ENCODE data around the gene EDARADD. TPM values are rescaled to one million over a fixed set of nuclear protein-coding genes. Genes with fewer than 3 reads are reported as not detected.
"Not testable (repeated sequence)": the region's sequence is repeated elsewhere in the genome, so short reads cannot be mapped to it uniquely, and the experiment has no call there.

Gene EDARADD
- total and polyA plus RNA-seq, 2 of the 8 experiments (the other 6 are each of a cell fraction or from before 2014, with no cell fraction given): 3.4 to 6.1 TPM

DNA sequence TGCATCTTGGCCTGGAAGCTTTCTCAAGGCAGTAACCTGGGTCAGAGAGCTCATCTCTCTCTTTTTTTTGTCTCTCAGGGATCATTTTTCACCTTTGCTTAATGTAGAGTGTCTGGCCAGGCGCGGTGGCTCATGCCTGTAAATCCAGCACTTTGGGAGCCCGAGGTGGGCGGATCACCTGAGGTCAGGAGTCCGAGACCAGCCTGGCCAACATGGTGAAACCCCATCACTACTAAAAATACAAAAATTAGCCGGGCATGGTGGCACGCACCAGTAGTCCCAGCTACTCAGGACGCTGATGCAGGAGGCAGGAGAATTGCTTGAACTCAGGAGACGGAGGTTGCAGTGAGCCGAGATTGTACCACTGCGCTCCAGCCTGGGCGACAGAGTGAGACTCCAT is 27.4 kb upstream of the EDARADD start:
- H2BK120ac ChIP-seq (replicated peaks; ENCODE audit: low read depth, low read length); H3K18ac ChIP-seq (ENCODE audit: extremely low read depth, low read length); H3K79me1 ChIP-seq (ENCODE audit: low read depth, low read length); H3K79me2 ChIP-seq (ENCODE audit: control insufficient read depth in 1 of 2, insufficient read depth in 2 of 2, low read length in 2 of 2); H4K91ac ChIP-seq (replicated peaks; ENCODE audit: insufficient read length, low read length); H3K9ac ChIP-seq (replicated peaks in 1 of 4; ENCODE audit: extremely low read depth in 1 of 4, low read depth in 3 of 4, low read length in 3 of 4); POLR2A ChIA-PET (ENCODE audit: partially characterized antibody); CTCF ChIA-PET (ENCODE audit: partially characterized antibody); H2BK15ac ChIP-seq (ENCODE audit: low read length); DNase-seq (ENCODE audit: low read depth in 1 of 2, low spot score in 2 of 2); H3K9me3 ChIP-seq (ENCODE audit: insufficient read depth in 2 of 2, low read depth in 1 of 2, low read length in 1 of 2); H2BK20ac ChIP-seq (ENCODE audit: low read length); H3K27ac ChIP-seq (ENCODE audit: low read depth, low read length); FAIRE-seq; H3K4me2 ChIP-seq (ENCODE audit: insufficient read depth in 1 of 2, low read depth in 2 of 2, low read length in 2 of 2); H3K56ac ChIP-seq (replicated peaks; ENCODE audit: insufficient read length, low read depth, low read length); H3K27me3 ChIP-seq (replicated peaks in 1 of 4; ENCODE audit: control insufficient read depth in 3 of 4, extremely low read depth in 1 of 4, insufficient read depth in 3 of 4, low read length in 3 of 4); H2BK5ac ChIP-seq (ENCODE audit: low read depth, low read length); H3K14ac ChIP-seq (ENCODE audit: insufficient read length); H3K4ac ChIP-seq (replicated peaks; ENCODE audit: insufficient read length, low read depth, low read length); H4K5ac ChIP-seq (ENCODE audit: insufficient read length, low read depth, low read length); H4K20me1 ChIP-seq (replicated peaks in 1 of 2; ENCODE audit: control insufficient read depth in 1 of 2, insufficient read depth in 2 of 2, low read length in 2 of 2); H4K8ac ChIP-seq (ENCODE audit: extremely low read depth, insufficient read depth, low read length); H3K23ac ChIP-seq (ENCODE audit: insufficient read length); H3K4me3 ChIP-seq (ENCODE audit: extremely low read depth in 1 of 4, insufficient read depth in 2 of 4, low read depth in 3 of 4, low read length in 4 of 4); H3K4me1 ChIP-seq (replicated peaks in 1 of 4; ENCODE audit: control insufficient read depth in 3 of 4, insufficient read depth in 4 of 4, low read length in 3 of 4); H2AK5ac ChIP-seq (ENCODE audit: low read depth, low read length); H3K23me2 ChIP-seq (ENCODE audit: low read depth, low read length); H3K36me3 ChIP-seq (ENCODE audit: control insufficient read depth in 2 of 4, insufficient read depth in 4 of 4, low read length in 3 of 4); H2BK12ac ChIP-seq (ENCODE audit: low read depth, low read length): not testable (repeated sequence)
- H2AFZ ChIP-seq (ENCODE audit: low read length): peak overlapping the region; percentile 64
- 86% methylated on average over 10 of the region's 12 CpGs; no CpG with 5 or more reads in 1 of the 2 experiments for WGBS, 2 experiments (ENCODE audit: extremely low coverage in 1 of 2, insufficient coverage in 1 of 2, insufficient read length in 1 of 2, insufficient replicate concordance in 2 of 2, low coverage in 1 of 2, low lambda C conversion rate in 2 of 2, missing lambda C conversion rate in 1 of 2)
